Measurements from ENCODE around the gene CNGA2. TPM values are rescaled to one million over a fixed set of nuclear protein-coding genes. Genes with fewer than 3 reads are reported as not detected.

Gene CNGA2
- total and polyA plus RNA-seq, 4 donors, result not detected

DNA sequence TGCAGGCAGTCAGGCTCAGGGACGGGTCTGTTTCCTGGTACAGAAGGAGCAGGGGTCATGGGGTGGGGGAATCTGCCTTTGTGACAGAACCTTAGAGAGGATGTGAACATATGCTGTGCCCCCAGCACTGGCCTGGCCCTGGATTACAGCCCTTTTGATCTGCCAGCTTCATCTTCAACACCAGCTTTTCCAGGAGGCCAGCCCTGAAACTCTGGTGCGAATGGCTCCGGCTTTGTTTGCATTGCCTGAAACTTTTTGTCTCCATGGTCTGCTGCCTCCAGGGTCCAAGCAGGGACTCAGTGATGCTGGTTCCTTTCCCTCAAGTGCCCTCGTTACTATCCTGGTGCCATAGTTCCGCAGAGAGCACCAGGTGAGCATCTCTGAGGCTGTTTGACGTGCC lies 2.1 kb downstream of the CNGA2 start:
- DNase-seq (ENCODE audit: low spot score), result no peak
- WGBS, result 81% methylated on average over 6 of the region's 6 CpGs
- Histone ChIP-seq H3K4me1 (ENCODE audit: control insufficient read depth in 4 of 4, insufficient read depth in 4 of 4, low read length in 3 of 4) (no peaks in the 10 kb centered on the region), H3K27ac (ENCODE audit: low read depth in 1 of 2, low read length in 2 of 2) (no peak overlapping the region), H3K4me3 (ENCODE audit: low read depth in 1 of 3, low read length in 3 of 3) (no peak overlapping the region), H3K27me3 (ENCODE audit: control insufficient read depth in 4 of 4, insufficient read depth in 4 of 4, low read length in 3 of 4) (no peaks in the 10 kb centered on the region), H3K9ac (ENCODE audit: low read depth in 1 of 2, low read length in 2 of 2) (no peak overlapping the region), H3K36me3 (ENCODE audit: control insufficient read depth in 4 of 4, insufficient read depth in 3 of 4, low read depth in 1 of 4, low read length in 3 of 4) (no peaks in the 10 kb centered on the region), H3K9me3 (ENCODE audit: control insufficient read depth in 4 of 4, low read length in 3 of 4) (peaks cover 0 to 1% (median 0%) of the 10 kb centered on the region in 4 donors)
- TF ChIP-seq NR2F2 (IDR thresholded peaks at IDR 0.05), result no peak
- no peak for TF ChIP-seq TAF1 (conservative IDR thresholded peaks at IDR 0.05)
- TF ChIP-seq FOXA1 (IDR thresholded peaks at IDR 0.05), result no peak
- TF ChIP-seq, protein P1, sequence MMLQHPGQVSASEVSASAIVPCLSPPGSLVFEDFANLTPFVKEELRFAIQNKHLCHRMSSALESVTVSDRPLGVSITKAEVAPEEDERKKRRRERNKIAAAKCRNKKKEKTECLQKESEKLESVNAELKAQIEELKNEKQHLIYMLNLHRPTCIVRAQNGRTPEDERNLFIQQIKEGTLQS (IDR thresholded peaks at IDR 0.05), result no peak
- TF ChIP-seq, protein P2, sequence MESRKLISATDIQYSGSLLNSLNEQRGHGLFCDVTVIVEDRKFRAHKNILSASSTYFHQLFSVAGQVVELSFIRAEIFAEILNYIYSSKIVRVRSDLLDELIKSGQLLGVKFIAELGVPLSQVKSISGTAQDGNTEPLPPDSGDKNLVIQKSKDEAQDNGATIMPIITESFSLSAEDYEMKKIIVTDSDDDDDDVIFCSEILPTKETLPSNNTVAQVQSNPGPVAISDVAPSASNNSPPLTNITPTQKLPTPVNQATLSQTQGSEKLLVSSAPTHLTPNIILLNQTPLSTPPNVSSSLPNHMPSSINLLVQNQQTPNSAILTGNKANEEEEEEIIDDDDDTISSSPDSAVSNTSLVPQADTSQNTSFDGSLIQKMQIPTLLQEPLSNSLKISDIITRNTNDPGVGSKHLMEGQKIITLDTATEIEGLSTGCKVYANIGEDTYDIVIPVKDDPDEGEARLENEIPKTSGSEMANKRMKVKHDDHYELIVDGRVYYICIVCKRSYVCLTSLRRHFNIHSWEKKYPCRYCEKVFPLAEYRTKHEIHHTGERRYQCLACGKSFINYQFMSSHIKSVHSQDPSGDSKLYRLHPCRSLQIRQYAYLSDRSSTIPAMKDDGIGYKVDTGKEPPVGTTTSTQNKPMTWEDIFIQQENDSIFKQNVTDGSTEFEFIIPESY (IDR thresholded peaks at IDR 0.05), result no peak
- TF ChIP-seq, protein P3, sequence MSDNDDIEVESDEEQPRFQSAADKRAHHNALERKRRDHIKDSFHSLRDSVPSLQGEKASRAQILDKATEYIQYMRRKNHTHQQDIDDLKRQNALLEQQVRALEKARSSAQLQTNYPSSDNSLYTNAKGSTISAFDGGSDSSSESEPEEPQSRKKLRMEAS (IDR thresholded peaks at IDR 0.05), result no peak
- TF ChIP-seq SP1 (IDR thresholded peaks at IDR 0.05), result no peak
- TF ChIP-seq JUND (IDR thresholded peaks at IDR 0.05), result no peak

DNA sequence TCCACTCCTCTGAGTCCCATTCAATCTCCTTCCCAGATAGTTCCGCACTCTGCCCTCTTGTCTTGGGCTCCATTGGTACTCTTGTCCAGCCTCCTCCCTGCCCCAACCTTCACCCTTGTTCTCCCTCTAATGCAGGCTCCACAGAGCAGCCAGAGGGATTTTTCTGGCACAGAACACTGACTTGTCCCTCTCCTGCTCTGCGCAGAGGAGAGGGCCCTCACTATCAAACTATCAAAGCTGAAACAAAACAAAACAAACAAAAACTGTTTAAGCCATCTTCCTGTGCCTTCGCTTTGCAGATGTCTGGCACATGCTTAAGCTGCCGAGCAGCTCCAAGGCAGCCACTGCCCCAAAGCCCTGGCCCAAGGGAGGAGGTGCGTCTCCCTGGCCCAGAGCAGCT lies 2.9 kb downstream of the CNGA2 start:
- Histone ChIP-seq H3K4me1 (ENCODE audit: control insufficient read depth in 4 of 4, insufficient read depth in 4 of 4, low read length in 3 of 4) (no peaks in the 10 kb centered on the region), H3K27ac (ENCODE audit: low read depth in 1 of 2, low read length in 2 of 2) (no peak overlapping the region), H3K9me3 (ENCODE audit: control insufficient read depth in 4 of 4, low read length in 3 of 4) (peaks cover 0 to 2% (median 0%) of the 10 kb centered on the region in 4 donors), H3K9ac (ENCODE audit: low read depth in 1 of 2, low read length in 2 of 2) (no peak overlapping the region), H3K36me3 (ENCODE audit: control insufficient read depth in 4 of 4, insufficient read depth in 3 of 4, low read depth in 1 of 4, low read length in 3 of 4) (no peaks in the 10 kb centered on the region), H3K27me3 (ENCODE audit: control insufficient read depth in 4 of 4, insufficient read depth in 4 of 4, low read length in 3 of 4) (no peaks in the 10 kb centered on the region), H3K4me3 (ENCODE audit: low read depth in 1 of 3, low read length in 3 of 3) (no peak overlapping the region)
- TF ChIP-seq RAD21 (IDR thresholded peaks at IDR 0.05), result no peak
- TF ChIP-seq NR2F2 (IDR thresholded peaks at IDR 0.05), result no peak
- no peak for TF ChIP-seq EGR1 (IDR thresholded peaks at IDR 0.05; ENCODE audit: low read depth in 2 of 2)
- TF ChIP-seq, protein P4, sequence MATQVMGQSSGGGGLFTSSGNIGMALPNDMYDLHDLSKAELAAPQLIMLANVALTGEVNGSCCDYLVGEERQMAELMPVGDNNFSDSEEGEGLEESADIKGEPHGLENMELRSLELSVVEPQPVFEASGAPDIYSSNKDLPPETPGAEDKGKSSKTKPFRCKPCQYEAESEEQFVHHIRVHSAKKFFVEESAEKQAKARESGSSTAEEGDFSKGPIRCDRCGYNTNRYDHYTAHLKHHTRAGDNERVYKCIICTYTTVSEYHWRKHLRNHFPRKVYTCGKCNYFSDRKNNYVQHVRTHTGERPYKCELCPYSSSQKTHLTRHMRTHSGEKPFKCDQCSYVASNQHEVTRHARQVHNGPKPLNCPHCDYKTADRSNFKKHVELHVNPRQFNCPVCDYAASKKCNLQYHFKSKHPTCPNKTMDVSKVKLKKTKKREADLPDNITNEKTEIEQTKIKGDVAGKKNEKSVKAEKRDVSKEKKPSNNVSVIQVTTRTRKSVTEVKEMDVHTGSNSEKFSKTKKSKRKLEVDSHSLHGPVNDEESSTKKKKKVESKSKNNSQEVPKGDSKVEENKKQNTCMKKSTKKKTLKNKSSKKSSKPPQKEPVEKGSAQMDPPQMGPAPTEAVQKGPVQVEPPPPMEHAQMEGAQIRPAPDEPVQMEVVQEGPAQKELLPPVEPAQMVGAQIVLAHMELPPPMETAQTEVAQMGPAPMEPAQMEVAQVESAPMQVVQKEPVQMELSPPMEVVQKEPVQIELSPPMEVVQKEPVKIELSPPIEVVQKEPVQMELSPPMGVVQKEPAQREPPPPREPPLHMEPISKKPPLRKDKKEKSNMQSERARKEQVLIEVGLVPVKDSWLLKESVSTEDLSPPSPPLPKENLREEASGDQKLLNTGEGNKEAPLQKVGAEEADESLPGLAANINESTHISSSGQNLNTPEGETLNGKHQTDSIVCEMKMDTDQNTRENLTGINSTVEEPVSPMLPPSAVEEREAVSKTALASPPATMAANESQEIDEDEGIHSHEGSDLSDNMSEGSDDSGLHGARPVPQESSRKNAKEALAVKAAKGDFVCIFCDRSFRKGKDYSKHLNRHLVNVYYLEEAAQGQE (IDR thresholded peaks at IDR 0.05), result no peak
- TF ChIP-seq JUND (IDR thresholded peaks at IDR 0.05), result no peak
- TF ChIP-seq, protein P5, sequence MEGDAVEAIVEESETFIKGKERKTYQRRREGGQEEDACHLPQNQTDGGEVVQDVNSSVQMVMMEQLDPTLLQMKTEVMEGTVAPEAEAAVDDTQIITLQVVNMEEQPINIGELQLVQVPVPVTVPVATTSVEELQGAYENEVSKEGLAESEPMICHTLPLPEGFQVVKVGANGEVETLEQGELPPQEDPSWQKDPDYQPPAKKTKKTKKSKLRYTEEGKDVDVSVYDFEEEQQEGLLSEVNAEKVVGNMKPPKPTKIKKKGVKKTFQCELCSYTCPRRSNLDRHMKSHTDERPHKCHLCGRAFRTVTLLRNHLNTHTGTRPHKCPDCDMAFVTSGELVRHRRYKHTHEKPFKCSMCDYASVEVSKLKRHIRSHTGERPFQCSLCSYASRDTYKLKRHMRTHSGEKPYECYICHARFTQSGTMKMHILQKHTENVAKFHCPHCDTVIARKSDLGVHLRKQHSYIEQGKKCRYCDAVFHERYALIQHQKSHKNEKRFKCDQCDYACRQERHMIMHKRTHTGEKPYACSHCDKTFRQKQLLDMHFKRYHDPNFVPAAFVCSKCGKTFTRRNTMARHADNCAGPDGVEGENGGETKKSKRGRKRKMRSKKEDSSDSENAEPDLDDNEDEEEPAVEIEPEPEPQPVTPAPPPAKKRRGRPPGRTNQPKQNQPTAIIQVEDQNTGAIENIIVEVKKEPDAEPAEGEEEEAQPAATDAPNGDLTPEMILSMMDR (IDR thresholded peaks at IDR 0.05; ENCODE audit: low read depth, low read length, missing input control), result no peak
- TF ChIP-seq TAF1 (conservative IDR thresholded peaks at IDR 0.05), result no peak
- TF ChIP-seq GABPA (IDR thresholded peaks at IDR 0.05 in 1 of 2, conservative IDR thresholded peaks at IDR 0.05 in 1 of 2), result no peak
- no peak for TF ChIP-seq HNF4A (conservative IDR thresholded peaks at IDR 0.05)
- TF ChIP-seq, protein P2 (IDR thresholded peaks at IDR 0.05), result no peak
- no peak for TF ChIP-seq FOXA2 (IDR thresholded peaks at IDR 0.05)
- TF ChIP-seq SP1 (IDR thresholded peaks at IDR 0.05), result no peak
- TF ChIP-seq HNF4G (IDR thresholded peaks at IDR 0.05), result no peak
- no peak for TF ChIP-seq YY1 (IDR thresholded peaks at IDR 0.05)
- TF ChIP-seq RXRA (IDR thresholded peaks at IDR 0.05), result no peak
- TF ChIP-seq FOXA1 (IDR thresholded peaks at IDR 0.05), result no peak
- TF ChIP-seq, protein P1 (IDR thresholded peaks at IDR 0.05), result no peak
- TF ChIP-seq, protein P3 (IDR thresholded peaks at IDR 0.05), result no peak
- no peak for DNase-seq (ENCODE audit: low spot score)
- WGBS, result 62% methylated on average over 5 of the region's 5 CpGs
